COLO668 (cell line): Measurements from ENCODE around the gene PSME3IP1.
A peak's percentile ranks its signal among the peaks of the same experiment; 100 is the strongest.
"Not testable (repeated sequence)": the region's sequence is repeated elsewhere in the genome, so short reads cannot be mapped to it uniquely, and the experiment has no call there.

Experiments used
- DNase-seq: peaks from one replicate; lab custom pipeline; 2025; ENCODE audit not compliant: unreplicated experiment; lab: John Stamatoyannopoulos, UW

The PSME3IP1 gene

DNA sequence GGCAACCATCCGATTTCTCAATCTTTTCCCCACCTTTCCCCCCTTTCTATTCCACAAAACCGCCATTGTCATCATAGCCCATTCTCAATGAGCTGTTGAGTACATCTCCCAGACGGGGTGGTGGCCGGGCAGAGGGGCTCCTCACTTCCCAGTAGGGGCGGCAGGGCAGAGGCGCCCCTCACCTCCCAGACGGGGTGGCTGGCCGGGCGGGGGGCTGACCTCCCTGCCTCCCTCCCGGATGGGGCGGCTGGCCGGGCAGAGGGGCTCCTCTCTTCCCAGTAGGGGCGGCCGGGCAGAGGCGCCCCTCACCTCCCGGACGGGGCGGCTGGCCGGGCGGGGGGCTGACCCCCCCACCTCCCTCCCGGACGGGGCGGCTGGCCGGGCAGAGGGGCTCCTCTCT, 14.5 kb upstream of the PSME3IP1 start:
- DNase-seq = not testable (repeated sequence)

DNA sequence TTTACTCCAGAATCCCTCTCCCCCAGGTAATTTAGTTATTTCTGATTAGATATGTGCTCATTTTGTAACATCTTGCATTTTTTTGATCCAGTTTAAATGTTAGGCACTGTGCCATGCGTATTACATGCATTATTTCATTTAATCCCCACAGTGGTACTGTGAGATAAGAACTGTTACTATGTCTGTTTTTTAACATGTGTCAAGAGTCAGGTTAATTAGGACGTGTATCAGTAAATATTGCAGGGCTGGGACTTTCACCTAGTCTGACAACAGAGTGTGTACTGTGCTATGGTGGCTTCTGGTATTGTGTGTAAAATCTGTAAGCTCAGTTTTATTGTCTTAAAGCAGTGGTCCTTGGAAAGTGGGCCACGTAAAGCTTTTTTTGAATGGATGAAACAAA, 10.9 kb upstream of the PSME3IP1 start:
- DNase-seq = no peak

DNA sequence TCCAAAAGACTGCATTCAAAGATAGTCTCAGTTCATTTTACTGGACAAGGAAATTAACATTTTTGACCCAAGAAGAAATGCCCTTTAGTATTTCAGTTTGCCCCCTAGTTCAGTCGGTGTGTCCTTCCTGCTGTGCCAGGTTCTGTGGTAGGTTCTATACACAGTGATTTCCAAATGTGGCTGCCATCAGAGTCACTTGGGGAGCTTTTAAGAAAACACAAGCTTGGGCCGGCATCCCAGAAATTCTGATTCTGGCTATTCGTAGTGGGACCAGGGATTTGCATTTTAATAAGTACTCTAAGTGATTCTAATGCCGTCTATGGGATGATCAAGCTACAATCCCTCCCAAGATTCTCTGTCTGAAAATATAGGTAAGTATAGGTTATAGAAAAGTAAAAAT, 10.4 kb upstream of the PSME3IP1 start:
- no peak for DNase-seq

DNA sequence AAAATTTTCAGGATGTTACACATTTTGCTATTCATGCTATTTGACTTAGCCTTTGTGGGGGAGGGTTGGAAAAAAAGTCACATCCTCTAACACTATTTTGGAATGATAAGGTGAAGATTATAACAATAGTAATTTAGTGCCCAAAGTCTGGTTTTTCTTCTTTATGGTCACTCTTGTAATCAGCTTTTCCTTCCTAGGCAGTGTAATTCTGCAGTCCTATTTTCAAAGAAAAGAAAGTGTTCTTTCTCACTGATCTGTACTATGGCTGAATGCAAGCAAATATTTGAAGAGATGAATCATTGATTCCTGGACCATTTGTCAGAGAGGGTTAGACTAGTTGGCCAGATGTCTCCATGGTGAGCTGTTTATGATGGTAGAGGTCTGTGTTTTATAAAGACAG, 8.7 kb upstream of the PSME3IP1 start:
- DNase-seq = peak; percentile 25

DNA sequence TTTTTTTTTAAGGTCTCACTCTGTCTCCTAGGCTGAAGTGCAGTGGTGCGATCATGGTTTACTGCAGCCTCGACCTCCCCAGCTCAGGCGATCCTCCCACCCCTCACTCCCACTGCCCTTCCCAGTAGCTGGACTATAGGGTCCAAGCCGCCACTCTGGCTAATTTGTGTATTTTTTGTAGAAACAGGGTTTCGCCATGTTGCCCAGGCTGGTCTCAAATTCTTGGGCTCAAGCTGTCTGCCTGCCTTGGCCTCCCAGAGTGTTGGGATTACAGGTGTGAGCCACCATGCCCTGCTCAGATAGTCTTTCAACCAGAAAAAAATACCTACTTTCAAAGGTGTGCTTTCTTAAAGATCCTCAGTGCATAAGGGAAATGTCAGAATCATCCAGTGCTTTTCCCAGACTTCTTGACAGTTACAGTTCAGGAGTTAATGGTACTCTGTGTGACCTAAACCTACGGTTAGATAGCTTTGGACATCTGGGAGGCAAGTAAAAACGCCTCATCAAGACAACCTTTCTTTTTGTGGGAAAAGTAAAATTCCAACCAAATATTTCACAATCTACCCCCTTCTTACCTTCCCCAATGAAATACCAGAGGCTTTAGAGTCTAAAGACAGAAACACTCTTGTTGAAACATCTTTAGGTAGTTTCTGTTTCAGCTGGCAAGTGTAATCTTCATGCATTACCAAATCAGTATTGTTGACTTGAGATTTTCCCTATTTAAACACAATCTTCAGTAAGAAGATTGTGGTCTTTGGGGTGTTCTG, 7.1 kb upstream of the PSME3IP1 start:
- no peak for DNase-seq

DNA sequence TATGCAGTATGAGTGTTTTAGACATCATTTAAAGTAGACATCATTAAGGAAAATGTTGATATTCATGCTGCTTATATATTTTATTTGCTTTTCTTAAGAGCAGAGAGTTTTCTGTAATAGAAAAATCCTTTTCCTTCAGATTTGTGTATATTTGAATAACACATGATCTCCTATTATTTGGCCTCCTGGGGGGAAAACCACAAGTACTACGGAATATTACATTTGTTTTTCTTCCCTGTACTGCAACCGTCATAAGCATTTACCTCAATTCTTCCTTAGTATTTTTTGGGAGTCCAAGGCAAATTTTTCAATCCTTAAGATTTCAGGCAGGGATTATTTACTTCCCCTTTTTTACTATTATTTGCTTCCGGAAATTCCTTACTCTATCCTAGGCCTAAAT, 6.3 kb upstream of the PSME3IP1 start:
- DNase-seq = no peak

DNA sequence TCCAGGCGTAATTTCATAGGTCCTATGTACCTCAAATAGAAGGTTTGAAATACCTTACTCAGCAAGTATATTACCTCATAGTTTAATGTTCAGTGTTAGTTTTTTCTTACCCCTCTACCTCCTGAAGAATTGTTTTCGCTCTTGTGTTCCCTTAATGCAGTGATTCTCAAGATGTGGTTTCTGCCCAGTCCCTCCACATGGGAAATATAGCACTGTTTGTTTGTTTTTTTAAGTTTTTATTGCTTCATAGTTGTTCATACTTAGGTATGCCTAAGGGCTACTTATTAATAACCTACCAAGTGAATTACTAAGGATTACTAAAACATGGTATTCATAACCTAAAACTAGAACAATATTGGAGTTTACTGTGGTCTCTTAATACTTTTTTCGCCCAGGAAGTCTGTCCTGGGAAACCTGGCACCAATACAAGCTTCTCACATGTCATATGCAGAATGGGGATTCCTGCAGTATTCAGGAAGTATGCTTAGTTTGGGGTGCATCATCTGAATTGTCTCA, 5.3 kb upstream of the PSME3IP1 start:
- DNase-seq = no peak

DNA sequence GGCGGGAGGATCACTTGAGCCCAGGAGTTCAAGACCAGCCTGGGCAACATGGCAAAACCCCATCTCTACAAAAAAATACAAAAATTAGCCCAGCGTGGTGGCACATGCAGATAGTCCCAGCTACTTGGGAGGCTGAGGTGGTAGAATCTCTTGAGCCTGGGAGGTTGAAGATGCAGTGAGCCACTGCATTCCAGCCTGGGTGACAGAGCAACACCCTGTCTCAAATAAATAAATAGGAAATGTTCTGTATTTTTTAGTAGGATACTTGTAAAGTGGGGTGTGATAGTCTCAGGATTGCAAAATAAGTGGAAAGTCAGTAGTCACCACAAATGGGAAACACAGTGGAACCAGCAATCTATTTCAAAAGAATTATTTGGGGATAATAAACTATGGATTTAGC, 4.3 kb upstream of the PSME3IP1 start:
- DNase-seq = no peak

DNA sequence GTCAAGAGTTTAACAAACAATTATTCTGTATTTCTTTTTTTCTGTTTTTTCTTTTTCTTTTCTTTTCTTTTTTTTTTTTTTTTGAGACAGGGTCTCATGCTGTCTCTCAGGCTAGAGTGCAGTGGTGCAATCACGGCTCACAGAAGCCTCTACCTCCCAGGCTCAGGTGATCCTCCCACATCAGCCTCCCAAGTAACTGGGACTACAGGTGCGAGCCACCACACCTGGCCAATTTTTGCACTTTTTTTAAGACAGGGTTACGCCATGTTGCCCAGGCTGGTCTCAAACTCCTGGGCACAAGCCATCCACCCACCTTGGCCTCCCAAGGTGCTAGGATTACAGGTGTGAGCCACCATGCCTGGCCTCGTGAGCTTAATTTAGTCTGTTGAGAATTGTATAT, 3.7 kb upstream of the PSME3IP1 start:
- DNase-seq = not testable (repeated sequence)

DNA sequence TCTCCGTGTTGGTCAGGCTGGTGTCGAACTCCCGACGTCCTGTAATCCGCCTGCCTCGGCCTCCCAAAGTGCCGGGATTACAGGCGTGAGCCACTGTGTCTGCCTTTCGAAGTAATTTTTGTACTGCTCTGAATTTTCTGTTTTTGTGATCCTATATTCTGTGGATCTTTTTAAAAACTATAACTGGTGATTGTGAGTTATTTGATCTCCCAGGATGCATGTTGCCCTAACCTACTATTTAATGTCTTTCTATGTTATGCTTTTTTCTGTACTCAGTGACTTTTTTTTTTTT, 2.8 kb upstream of the PSME3IP1 start:
- DNase-seq = no peak

DNA sequence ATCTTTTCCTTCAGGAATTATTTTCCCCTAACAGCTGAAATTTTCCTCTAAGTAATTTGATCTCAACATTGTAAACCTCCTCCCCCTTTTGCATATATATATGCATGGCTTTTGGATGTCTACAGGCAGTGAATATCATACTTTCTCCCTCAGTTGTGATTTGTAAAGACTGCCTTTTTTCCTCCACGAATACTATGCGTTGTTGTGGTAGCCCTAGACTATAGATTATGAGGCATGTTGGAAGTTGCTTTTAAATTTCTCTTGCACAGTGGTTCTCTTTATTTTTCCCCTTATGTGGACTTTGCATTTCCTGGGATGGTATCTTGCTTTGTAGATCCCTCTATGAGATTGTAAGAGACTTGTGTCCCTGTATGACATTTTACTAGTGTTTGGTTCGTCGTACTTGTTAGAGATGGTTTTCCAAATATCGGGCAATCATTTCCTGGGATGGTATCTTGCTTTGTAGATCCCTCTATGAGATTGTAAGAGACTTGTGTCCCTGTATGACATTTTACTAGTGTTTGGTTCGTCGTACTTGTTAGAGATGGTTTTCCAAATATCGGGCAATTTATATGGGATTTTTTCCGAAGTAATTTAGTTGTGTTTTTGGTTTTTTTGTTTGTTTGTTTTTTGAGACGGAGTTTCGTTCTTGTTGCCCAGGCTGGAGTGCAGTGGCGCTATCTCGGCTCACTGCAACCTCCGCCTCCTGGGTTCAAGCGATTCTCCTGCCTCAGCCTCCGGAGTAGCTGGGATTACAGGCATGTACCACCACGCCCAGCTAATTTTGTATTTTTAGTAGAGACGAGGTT, 2.3 kb upstream of the PSME3IP1 start:
- not testable (repeated sequence) for DNase-seq

DNA sequence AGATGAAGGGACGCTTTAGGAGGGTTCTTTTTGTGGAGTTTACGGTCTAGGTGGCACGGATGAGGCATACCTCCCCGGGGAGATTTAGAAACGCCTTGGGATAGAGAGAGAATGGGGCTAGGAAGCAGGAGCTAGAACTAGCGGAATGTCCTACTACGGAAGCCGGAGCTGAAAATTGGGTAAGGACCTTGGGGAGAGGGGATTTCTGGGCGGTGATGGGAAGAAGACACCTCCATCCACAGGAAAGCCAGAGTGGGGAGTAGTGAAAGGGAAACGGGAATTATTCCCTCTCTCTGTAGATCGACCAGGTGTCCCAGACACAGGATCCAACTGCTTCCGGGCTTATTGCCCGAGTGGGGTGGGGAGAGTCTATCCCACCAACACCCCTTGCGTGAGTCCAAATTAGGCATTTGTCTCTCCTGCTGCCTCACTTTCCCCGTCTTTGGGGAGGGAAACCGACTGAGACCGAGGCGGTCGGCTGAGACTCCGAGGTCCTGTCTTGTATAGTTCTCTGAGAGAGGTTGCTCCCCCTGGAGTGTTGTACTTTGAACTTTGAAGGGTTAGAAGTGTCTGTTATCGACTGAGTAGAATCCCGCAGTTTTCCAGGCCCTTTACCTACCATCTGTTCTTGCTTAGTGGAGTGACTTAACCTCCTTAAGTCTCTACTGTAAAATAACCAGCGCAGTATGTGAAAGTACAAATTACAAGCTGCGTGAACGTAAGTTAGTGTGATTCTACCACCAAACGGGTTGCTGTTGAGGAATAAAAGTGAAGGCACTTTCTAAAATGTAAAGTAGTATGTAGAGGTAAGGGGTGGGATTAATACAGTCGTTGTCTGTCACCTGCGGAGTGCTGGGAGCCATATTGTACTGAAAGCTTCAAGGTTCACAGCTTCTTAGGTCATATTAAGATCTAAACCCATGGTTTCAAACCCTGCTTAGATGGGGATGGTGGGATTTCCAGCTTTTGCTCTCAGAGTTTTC, 1.3 kb upstream of the PSME3IP1 start:
- DNase-seq = peak; percentile 31

DNA sequence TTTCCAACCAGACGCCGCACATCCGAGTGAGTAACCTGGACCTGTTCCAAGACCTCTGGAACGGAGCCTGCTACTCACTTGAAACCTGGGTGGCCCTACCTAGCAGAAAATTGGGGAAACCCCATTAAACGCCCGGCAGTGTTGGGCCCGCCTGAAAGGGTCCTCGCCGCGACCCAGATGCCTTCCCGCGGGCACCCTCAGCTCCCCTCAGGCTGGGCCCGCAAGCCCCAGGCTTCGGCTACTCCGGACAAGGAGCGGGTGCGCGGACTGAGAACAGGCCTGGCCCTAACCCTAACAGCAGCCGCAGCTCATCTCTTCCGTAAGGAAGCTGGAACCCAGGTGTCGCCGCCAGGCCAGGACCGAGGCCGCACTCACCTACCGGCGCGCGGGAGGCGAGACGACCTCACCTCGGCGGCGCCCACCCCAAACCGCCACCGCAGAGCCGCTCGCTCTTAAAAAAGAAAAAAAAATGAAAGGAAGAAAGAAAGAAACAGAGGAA, 344 bp downstream of the PSME3IP1 start:
- DNase-seq = peak; percentile 71

DNA sequence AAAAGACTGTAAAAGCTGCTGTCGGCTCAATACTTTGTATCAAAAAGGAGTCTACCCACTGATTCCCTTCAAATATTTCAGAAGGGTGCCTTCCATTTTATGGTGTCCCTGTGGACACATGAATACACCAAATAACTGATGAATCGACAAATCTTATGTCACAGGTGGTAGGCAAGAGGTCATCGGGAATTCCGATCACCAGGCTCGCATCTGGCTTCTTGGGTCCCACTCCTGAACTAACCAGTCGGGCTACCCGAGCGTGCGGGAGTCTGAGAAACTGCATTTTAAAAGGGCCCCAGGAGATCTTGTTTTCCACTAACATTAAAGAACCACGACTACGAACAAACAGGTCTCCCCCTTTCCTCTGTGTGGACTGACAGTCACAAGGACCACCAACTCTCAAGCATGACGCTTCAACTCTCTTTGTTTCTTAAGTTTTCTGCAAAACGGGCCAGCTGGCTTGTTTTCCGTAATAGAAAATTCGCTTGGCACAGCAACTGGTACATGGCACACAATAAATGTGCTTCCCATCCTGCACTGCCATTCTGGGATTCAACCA, 873 bp downstream of the PSME3IP1 start:
- no peak for DNase-seq

DNA sequence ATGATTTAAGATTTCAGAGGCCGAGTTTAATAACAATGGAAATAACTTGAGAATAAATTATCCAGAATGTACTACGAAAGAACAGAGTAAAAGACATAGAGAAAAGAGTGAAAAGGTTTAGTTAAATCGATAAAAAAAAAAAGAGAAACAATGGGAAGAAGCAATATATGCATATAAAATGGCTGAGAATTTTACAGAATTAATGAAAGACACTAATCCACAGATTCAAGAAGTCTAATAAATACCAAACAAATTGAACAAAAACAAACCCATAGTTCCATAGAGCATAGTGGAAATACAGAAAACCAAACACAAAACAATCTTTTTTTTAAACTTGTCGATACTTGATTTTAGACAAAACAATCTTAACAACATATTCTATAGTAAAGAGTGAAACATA, 1.7 kb downstream of the PSME3IP1 start:
- no peak for DNase-seq

DNA sequence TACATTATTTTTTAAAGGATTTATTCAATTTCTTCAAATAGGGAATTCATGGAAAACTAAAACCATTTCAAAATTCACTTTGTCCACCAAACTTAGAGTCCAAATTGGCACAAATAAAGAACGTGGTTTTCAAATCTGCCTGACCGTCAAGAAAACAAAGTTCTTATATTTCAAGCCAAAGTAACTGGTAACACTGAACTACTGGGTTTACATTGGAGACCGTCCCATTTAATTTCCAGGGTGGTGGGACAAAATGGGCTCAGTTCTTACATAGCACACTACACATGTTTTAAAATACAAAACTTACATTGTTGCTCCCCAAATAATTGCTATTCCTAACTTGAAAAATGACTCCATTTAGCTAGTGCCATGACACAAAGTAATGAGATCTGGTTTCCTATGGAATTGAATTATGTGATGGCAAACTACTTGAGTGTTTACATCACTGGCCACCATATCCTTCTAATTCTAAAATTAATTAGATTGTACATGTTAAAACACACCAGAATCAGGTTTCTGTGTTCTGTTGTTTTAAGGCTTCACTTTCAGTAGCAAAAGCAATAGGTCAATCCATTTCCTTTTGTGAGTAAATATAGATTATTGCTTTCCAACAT, 6.5 kb downstream of the PSME3IP1 start:
- no peak for DNase-seq

DNA sequence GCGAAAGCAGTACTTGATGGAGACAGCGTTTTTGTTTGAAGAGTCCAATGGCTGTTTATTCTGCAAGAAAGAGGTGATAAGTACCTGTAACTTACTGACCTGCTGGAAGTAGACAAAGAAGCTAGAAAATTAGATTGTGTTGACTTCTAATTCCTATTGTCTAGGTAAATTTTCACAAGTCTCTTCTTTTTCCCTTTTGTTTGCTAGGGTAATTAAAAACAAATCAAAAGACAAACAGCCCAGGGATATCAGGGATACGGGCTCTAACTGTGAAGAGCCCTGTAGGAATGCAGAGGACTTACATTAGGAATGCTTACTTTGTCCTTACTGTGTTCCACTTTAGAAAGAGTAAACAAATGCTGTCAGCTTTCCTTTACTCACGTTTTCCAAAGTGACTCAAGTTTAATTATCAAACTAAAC, 7.0 kb downstream of the PSME3IP1 start:
- DNase-seq = no peak

DNA sequence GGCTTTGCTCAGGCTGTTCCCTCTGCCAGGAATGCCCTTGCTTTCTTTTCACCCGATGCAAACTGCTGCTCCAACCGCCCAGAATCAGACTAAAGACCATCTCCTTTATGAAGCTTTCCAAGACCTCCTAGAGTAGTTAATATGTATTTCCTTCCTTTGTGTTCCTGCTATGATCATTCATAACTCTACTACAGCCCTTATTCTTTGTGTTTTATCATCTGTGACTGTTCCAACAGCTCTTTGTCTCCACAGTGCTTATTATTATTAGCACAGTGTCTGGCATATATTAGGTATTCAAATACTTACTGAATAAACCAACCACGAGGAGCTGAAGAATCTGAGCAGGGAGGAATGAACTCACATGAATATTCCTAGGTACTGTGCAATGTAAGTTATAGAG, 7.6 kb downstream of the PSME3IP1 start:
- no peak for DNase-seq

DNA sequence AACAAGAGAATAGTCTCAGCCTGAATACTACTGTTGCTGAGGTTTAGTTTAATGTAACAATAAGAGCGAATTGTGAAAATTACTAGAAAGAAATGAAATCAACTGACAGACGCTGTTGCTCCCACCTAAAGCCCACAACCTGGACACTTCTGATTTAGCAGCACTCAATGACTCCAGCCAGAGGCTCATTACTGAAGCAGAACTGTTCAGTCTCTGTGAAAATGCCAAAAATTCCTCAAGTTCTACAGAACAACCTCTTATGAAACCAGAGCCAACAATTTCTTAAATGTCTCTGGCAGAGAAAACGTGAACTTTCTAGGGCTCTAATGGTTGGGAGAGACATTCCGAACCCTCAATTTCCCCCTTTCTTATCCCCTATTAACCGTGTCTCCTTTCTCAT, 9.9 kb downstream of the PSME3IP1 start:
- no peak for DNase-seq

DNA sequence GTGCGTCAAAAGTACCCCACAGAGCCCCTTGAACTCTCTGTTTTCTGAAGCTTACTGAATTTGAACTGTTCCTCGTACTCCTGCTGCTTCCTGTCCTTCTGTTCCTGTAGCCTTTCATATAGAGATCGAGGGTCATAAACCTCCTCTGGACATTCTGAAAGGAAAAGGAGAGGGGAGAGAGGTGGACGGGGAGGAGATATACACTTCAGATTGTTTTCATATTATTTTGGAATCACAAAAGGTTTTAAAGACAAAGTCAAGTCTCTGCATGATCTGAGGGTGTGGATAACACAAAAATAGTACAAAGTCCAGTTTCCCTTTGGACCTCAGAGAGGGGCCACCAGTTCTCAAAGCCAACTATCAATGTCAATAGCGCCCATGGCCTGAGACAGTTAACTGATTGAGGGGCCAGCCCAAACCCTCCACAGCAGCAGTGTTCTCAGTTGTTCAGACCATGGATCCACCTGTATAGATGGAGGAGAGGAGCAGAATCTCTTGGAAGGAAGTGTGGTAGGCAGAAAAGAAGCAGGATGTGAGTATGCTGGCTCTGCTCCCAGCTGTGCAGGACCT, 13.0 kb downstream of the PSME3IP1 start:
- no peak for DNase-seq
